Activated CD8-positive, alpha-beta memory T cell treated with anti-CD3 and anti-CD28 coated beads for 36 hours (primary cell): ENCODE measurements around the gene LRRC27. TPM values are rescaled to one million over a fixed set of nuclear protein-coding genes. Genes with fewer than 3 reads are reported as not detected.
"Not testable (repeated sequence)": the region's sequence is repeated elsewhere in the genome, so short reads cannot be mapped to it uniquely, and the experiment has no call there.

Experiments
- CTCF ChIA-PET: fragments of 350-600 bp; sonication (Branson Sonifier 250); formaldehyde crosslinking; loops from one replicate; lab custom pipeline; 2021; ENCODE audit warnings: antibody characterized with exemption; lab: Charles Lee
- POLR2A ChIA-PET: fragments of 350-600 bp; sonication (Branson Sonifier 250); formaldehyde crosslinking; loops from one replicate; lab custom pipeline; 2021; ENCODE audit warnings: antibody characterized with exemption; lab: Charles Lee
- total RNA-seq, 2 experiments: library from RNA; stranded (reverse); gene quantifications; one replicate each; pipeline ENCODE4 v1.2.3, GENCODE V29; 2021

LRRC27 gene
- total RNA-seq, 2 experiments from 2014 or later, result 2.4 to 3.4 TPM

GRCh38 chr10:132382231-132382922 is 50.4 kb downstream of the LRRC27 start:
- CTCF ChIA-PET, result interaction anchor here (0.7 kb wide), 1 partner anchor 77 kb away, joined by 3 read pairs; no protein-coding TSS in a partner anchor
- POLR2A ChIA-PET, result no interaction called here

GRCh38 chr10:132383101-132383500 is 51.1 kb downstream of the LRRC27 start:
- POLR2A ChIA-PET, result no interaction called here
- CTCF ChIA-PET, result no interaction called here

- ChIA-PET CTCF (no interaction called here), POLR2A (no interaction called here)
These were observed 51.8 kb downstream of the LRRC27 start for GRCh38 chr10:132383751-132384196.

- ChIA-PET CTCF (no interaction called here), POLR2A (no interaction called here)
These were observed 52.8 kb downstream of the LRRC27 start for GRCh38 chr10:132384618-132385388.

- POLR2A ChIA-PET, result no interaction called here
- CTCF ChIA-PET, result no interaction called here
These were observed 53.3 kb downstream of the LRRC27 start for GRCh38 chr10:132385389-132385667.

- CTCF ChIA-PET, result no interaction called here
- POLR2A ChIA-PET, result no interaction called here
These were observed 53.9 kb downstream of the LRRC27 start for GRCh38 chr10:132385721-132386418.

GRCh38 chr10:132386419-132386831 is 54.4 kb downstream of the LRRC27 start:
- ChIA-PET POLR2A (no interaction called here), CTCF (no interaction called here)

GRCh38 chr10:132386896-132387295 is 54.9 kb downstream of the LRRC27 start:
- CTCF ChIA-PET, result interaction anchor here (0.7 kb wide), 2 partner anchors 58 to 61 kb away, joined by 3 read pairs; no protein-coding TSS in a partner anchor
- POLR2A ChIA-PET, result not testable (repeated sequence)

GRCh38 chr10:132387764-132388210 is 55.8 kb downstream of the LRRC27 start:
- CTCF ChIA-PET, result interaction anchor here (0.7 to 0.9 kb wide), 3 partner anchors 57 to 60 kb away, joined by 3 read pairs; no protein-coding TSS in a partner anchor
- POLR2A ChIA-PET, result no interaction called here

GRCh38 chr10:132388891-132389432 is 57.0 kb downstream of the LRRC27 start:
- ChIA-PET CTCF (no interaction called here), POLR2A (interaction anchor here (0.5 kb wide), 1 partner anchor 58 kb away, joined by 9 read pairs; no protein-coding TSS in a partner anchor)

GRCh38 chr10:132389433-132390169 is 57.6 kb downstream of the LRRC27 start:
- ChIA-PET CTCF (no interaction called here), POLR2A (interaction anchor here (0.6 kb wide), 1 partner anchor 243 kb away, joined by 3 read pairs; no protein-coding TSS in a partner anchor)

GRCh38 chr10:132390170-132390920 is 58.4 kb downstream of the LRRC27 start:
- CTCF ChIA-PET, result no interaction called here
- POLR2A ChIA-PET, result interaction anchor here (0.6 kb wide), 1 partner anchor 244 kb away, joined by 3 read pairs; no protein-coding TSS in a partner anchor

- CTCF ChIA-PET, result interaction anchor here (1.4 kb wide), 1 partner anchor 53 kb away, joined by 5 read pairs; no protein-coding TSS in a partner anchor
- POLR2A ChIA-PET, result no interaction called here
These were observed 59.1 kb downstream of the LRRC27 start for GRCh38 chr10:132390921-132391675.

GRCh38 chr10:132391676-132392020 is 59.7 kb downstream of the LRRC27 start:
- CTCF ChIA-PET, result interaction anchor here (1.4 kb wide), 1 partner anchor 52 kb away, joined by 5 read pairs; no protein-coding TSS in a partner anchor

GRCh38 chr10:132392184-132392800 is 60.3 kb downstream of the LRRC27 start:
- CTCF ChIA-PET, result interaction anchor here (1.4 kb wide), 1 partner anchor 51 kb away, joined by 5 read pairs; no protein-coding TSS in a partner anchor
- POLR2A ChIA-PET, result no interaction called here

More at GRCh38 chr10:132391676-132392020, 59.7 kb downstream of the LRRC27 start:
- POLR2A ChIA-PET, result no interaction called here

- ChIA-PET POLR2A (no interaction called here), CTCF (no interaction called here)
These were observed 61.1 kb downstream of the LRRC27 start for GRCh38 chr10:132392811-132393694.
